GM23338 (cell line): ENCODE measurements around the gene PPARD. TPM values are rescaled to one million over a fixed set of nuclear protein-coding genes. Genes with fewer than 3 reads are reported as not detected.

Experiments
- ATAC-seq: fragments of 200-7000 bp; cut with Tn5 transposase; 3 replicates; pipeline ENCODE4 v1.9.1; 2020
- DNase-seq: peaks from one replicate; pipeline ENCODE4 v3.0.0-alpha.2; 2015; ENCODE audit warnings: low spot score
- H2AFZ ChIP-seq: fragments of 200-600 bp; sonication (generic); 2 replicates; pipeline ENCODE4 v1.8.0; 2016; ENCODE audit warnings: antibody characterized with exemption, mild to moderate bottlenecking, moderate library complexity
- H3F3A ChIP-seq: fragments of 200-600 bp; sonication (generic); replicated peaks from 2 replicates; pipeline ENCODE4 v1.8.0; 2017; ENCODE audit warnings: antibody characterized with exemption, mixed run types, low read depth
- H3K27ac ChIP-seq: fragments of 200-600 bp; sonication (generic); 2 replicates; pipeline ENCODE4 v1.6.1; 2016; ENCODE audit warnings: low read depth
- H3K27me3 ChIP-seq: fragments of 200-600 bp; sonication (generic); 2 replicates; pipeline ENCODE4 v1.8.0; 2016; ENCODE audit warnings: mild to moderate bottlenecking, mixed run types, moderate library complexity; ENCODE audit not compliant: insufficient read depth
- H3K36me3 ChIP-seq: fragments of 200-600 bp; sonication (generic); 2 replicates; pipeline ENCODE4 v1.8.0; 2016; ENCODE audit warnings: mild to moderate bottlenecking; ENCODE audit not compliant: insufficient read depth
- H3K4me1 ChIP-seq: fragments of 200-600 bp; sonication (generic); 2 replicates; pipeline ENCODE4 v1.8.0; 2016; ENCODE audit warnings: mild to moderate bottlenecking, moderate library complexity; ENCODE audit not compliant: insufficient read depth
- H3K4me2 ChIP-seq: fragments of 200-600 bp; sonication (generic); 2 replicates; pipeline ENCODE4 v1.7.1; 2017; ENCODE audit warnings: mixed run types
- H3K4me3 ChIP-seq: fragments of 200-600 bp; sonication (generic); 2 replicates; pipeline ENCODE4 v1.6.1; 2016; ENCODE audit warnings: mixed run types
- H3K79me2 ChIP-seq: fragments of 200-600 bp; sonication (generic); replicated peaks from 2 replicates; pipeline ENCODE4 v1.8.0; 2017; ENCODE audit warnings: mild to moderate bottlenecking; ENCODE audit not compliant: insufficient read depth
- H3K9me2 ChIP-seq: fragments of 200-600 bp; sonication (generic); 2 replicates; pipeline ENCODE4 v1.8.0; 2017; ENCODE audit not compliant: insufficient read depth
- H4K20me1 ChIP-seq: fragments of 200-600 bp; sonication (generic); replicated peaks from 2 replicates; pipeline ENCODE4 v1.8.0; 2017; ENCODE audit warnings: mild to moderate bottlenecking; ENCODE audit not compliant: insufficient read depth
- H3K27ac Mint-ChIP-seq: 2 replicates; pipeline ENCODE4 v1.8.0; 2020; ENCODE audit warnings: inconsistent platforms, mild to moderate bottlenecking, moderate library complexity, mixed read lengths
- H3K27me3 Mint-ChIP-seq: 3 replicates; pipeline ENCODE4 v1.8.0; 2022; ENCODE audit warnings: low read depth, mild to moderate bottlenecking, moderate library complexity, mixed read lengths, inconsistent platforms; ENCODE audit not compliant: insufficient read depth, poor library complexity
- H3K36me3 Mint-ChIP-seq: 3 replicates; pipeline ENCODE4 v1.8.0; 2021; ENCODE audit warnings: low read depth, mild to moderate bottlenecking, inconsistent platforms, moderate library complexity, mixed read lengths
- H3K4me1 Mint-ChIP-seq: 3 replicates; pipeline ENCODE4 v1.8.0; 2020; ENCODE audit warnings: mild to moderate bottlenecking, inconsistent platforms, mixed read lengths
- H3K4me3 Mint-ChIP-seq: 3 replicates; pipeline ENCODE4 v1.8.0; 2021; ENCODE audit warnings: moderate library complexity, mild to moderate bottlenecking, inconsistent platforms, mixed read lengths
- H3K9me3 Mint-ChIP-seq: 3 replicates; pipeline ENCODE4 v1.8.0; 2020; ENCODE audit warnings: moderate library complexity, mild to moderate bottlenecking, inconsistent platforms, mixed read lengths
- CTCF ChIP-seq, 2 experiments: fragments of 200-600 bp in 1 of 2; sonication (generic) in 1 of 2; conservative IDR thresholded peaks; 2 replicates each; pipeline versions ENCODE4 v1.5.1 to v1.6.1; 2016 to 2017; ENCODE audit warnings: antibody characterized with exemption in 2 of 2, low read depth in 2 of 2, mild to moderate bottlenecking in 2 of 2, moderate library complexity in 1 of 2
- ETS1 ChIP-seq: IDR thresholded peaks from 2 replicates; pipeline ENCODE4 v1.6.1; 2016; ENCODE audit warnings: antibody characterized with exemption
- JUNB ChIP-seq: IDR thresholded peaks from one replicate; pipeline ENCODE4 v1.6.1; 2016; ENCODE audit warnings: antibody characterized with exemption; ENCODE audit not compliant: unreplicated experiment
- NANOG ChIP-seq: IDR thresholded peaks from 2 replicates; pipeline ENCODE4 v1.6.1; 2016; ENCODE audit warnings: antibody characterized with exemption, borderline replicate concordance
- REST ChIP-seq: IDR thresholded peaks from one replicate; pipeline ENCODE4 v1.6.1; 2018; ENCODE audit warnings: antibody characterized with exemption; ENCODE audit not compliant: unreplicated experiment
- ZNF462 ChIP-seq: fragments of 250-450 bp; sonication (Bioruptor Pico); IDR thresholded peaks from 2 replicates; pipeline ENCODE4 v1.5.0; 2020; ENCODE audit warnings: mild to moderate bottlenecking, moderate library complexity
- polyA plus RNA-seq: library from polyadenylated mRNA; unstranded; fragments of >200 nt; fragmentation: Nextera tagmentation; extraction: Ambion mirVana; gene quantifications from 2 replicates; pipeline ENCODE4 v1.2.1, GENCODE V29; 2016
- total RNA-seq: library from RNA; depleted of rRNA; stranded (reverse); fragments of >200 nt; shearing (Covaris generic); gene quantifications from 2 replicates; pipeline ENCODE4 v1.2.3, GENCODE V29; 2014

PPARD gene
- total and polyA plus RNA-seq, 2 experiments from 2014 or later, result 5.1 to 9.7 TPM

GRCh38 chr6:35427851-35428321, 85.5 kb downstream of the PPARD start:
- Histone ChIP-seq H3K27ac (no peak overlapping the region), H3K79me2 (no peaks in the 10 kb centered on the region), H3K36me3 (peaks cover 3% of the 10 kb centered on the region; the same call in 1 of the 2 replicates), H4K20me1 (no peaks in the 10 kb centered on the region), H3K4me2 (0 out of 2 replicates have a peak overlapping the region, but pooled peaks have one; percentile 55), H3K4me3 (no peak overlapping the region), H3K27me3 (no peaks in the 10 kb centered on the region), H3K4me1 (peaks cover 15% of the 10 kb centered on the region), H3F3A (no peaks in the 10 kb centered on the region), H3K9me2 (no peaks in the 10 kb centered on the region), H2AFZ (no peak overlapping the region)
- TF ChIP-seq ETS1 (no peak), CTCF (conservative IDR thresholded peaks at IDR 0.05; ENCODE audit: low read depth in 2 of 2) (no peak), REST (no peak), NANOG (no peak), JUNB (no peak), ZNF462 (CRISPR knock-in tag) (no peak)
- DNase-seq, result peak; percentile 34
- Mint-ChIP-seq H3K36me3 (peaks cover 27% of the 10 kb centered on the region), H3K4me3 (no peak overlapping the region), H3K27ac (0 out of 2 replicates have a peak overlapping the region, but pooled peaks have one; percentile 81), H3K9me3 (peaks cover 23% of the 10 kb centered on the region), H3K27me3 (no peaks in the 10 kb centered on the region), H3K4me1 (peaks cover 27% of the 10 kb centered on the region)
- peak; percentile 59 for ATAC-seq
